WI38 (cell line): ENCODE data around the gene ZBP1.

Experiments used
- H3K4me3 ChIP-seq: 2 replicates; pipeline ENCODE4 v1.5.1; 2011; ENCODE audit warnings: low read depth, mild to moderate bottlenecking, control low read depth, low read length
- CTCF ChIP-seq: IDR thresholded peaks from 2 replicates; pipeline ENCODE4 v1.5.1; 2012; ENCODE audit warnings: low read depth, mild to moderate bottlenecking, control low read depth, low read length

The ZBP1 gene

GRCh38 chr20:57588596-57588995, 31.6 kb downstream of the ZBP1 start:
- no peak overlapping the region for H3K4me3 ChIP-seq
- TF ChIP-seq CTCF = no peak

DNA sequence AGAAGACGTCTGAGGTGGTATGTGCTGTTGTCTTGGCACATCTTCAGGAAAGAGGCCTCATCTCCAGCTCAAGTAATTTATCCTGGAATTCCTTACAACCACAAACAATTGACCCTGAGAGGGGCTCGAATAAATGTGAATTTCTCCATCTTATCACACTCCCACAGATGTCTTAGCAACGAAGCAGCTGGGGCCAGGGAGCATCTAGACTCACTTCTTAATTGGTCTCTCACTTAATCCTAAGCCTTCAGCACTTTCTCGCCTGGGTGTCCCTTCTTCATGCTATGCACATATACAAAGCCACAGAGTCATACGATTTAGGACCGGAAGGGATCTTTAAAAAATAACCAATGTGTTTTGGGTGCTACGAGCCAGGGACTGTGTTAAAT, 32.2 kb downstream of the ZBP1 start:
- TF ChIP-seq CTCF = no peak
- H3K4me3 ChIP-seq = no peak overlapping the region

GRCh38 chr20:57587278-57587988, 32.8 kb downstream of the ZBP1 start:
- no peak overlapping the region for H3K4me3 ChIP-seq
- TF ChIP-seq CTCF = no peak

GRCh38 chr20:57586943-57587277, 33.3 kb downstream of the ZBP1 start:
- H3K4me3 ChIP-seq = no peak overlapping the region

DNA sequence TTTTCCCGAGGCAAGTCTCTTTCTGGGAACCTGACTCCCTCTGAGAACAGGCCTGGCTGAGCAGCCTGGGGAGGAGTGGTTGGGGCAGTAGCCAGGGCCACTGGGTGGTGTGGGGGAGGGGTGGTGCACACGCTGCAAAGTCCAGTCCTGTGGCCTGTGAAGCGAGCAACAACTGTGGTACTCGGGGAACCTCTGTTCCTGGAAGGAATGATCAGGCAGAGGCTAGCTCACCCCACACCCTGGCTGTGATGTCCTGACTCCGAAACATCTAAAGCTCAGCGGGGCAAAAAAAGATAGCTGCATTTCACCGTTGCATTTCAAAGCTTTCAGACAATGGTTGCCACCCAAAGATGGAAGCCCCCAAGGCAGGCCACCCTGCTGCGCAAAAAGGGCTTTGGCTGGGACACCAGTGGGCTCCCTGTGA, 33.8 kb downstream of the ZBP1 start:
- TF ChIP-seq CTCF = no peak
- H3K4me3 ChIP-seq = no peak overlapping the region

More at GRCh38 chr20:57586943-57587277, 33.3 kb downstream of the ZBP1 start:
- no peak for TF ChIP-seq CTCF

GRCh38 chr20:57585466-57586213, 34.6 kb downstream of the ZBP1 start:
- no peak overlapping the region for H3K4me3 ChIP-seq
- no peak for TF ChIP-seq CTCF

GRCh38 chr20:57584768-57585461, 35.3 kb downstream of the ZBP1 start:
- H3K4me3 ChIP-seq = no peak overlapping the region
- no peak for TF ChIP-seq CTCF
